ENCODE measurements around the gene MRE11.

DNA sequence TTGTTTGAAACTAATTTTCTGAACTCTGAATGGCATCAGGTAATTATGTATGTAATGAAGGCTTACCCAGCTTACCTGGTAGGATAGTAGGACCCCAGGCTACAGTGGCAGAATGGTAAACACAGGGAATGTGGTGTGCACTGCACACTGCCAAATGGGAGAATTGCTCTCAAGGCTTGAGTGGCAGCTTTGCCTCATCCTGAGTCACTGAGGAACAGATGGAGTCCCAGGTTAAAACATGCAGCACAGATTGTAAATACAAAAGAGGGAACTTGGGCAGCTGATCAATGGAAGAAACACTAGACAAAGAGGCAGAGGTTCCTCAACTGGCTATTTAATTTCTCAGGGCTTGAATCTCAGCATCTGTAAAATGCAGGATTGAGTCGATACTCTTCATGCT, 116.8 kb downstream of the MRE11 start:
- TF ChIP-seq OSR1 (CRISPR knock-in tag; IDR thresholded peaks at IDR 0.05) (no peak), ISL1 (CRISPR knock-in tag; IDR thresholded peaks at IDR 0.05) (no peak), PATZ1 (CRISPR knock-in tag; IDR thresholded peaks at IDR 0.05; ENCODE audit: borderline replicate concordance) (no peak), GLIS3 (CRISPR knock-in tag; IDR thresholded peaks at IDR 0.05) (no peak), TCF4 (CRISPR knock-in tag; IDR thresholded peaks at IDR 0.05; ENCODE audit: borderline replicate concordance) (no peak), ZFP3 (CRISPR knock-in tag; IDR thresholded peaks at IDR 0.05) (no peak), CREB5 (CRISPR knock-in tag; IDR thresholded peaks at IDR 0.05; ENCODE audit: low read depth) (no peak), ESRRG (CRISPR knock-in tag; IDR thresholded peaks at IDR 0.05) (no peak), ARNTL (CRISPR knock-in tag; IDR thresholded peaks at IDR 0.05; ENCODE audit: borderline replicate concordance, low read depth) (no peak), RARB (CRISPR knock-in tag; IDR thresholded peaks at IDR 0.05) (no peak), SNAI2 (CRISPR knock-in tag; IDR thresholded peaks at IDR 0.05) (no peak), PPARA (CRISPR knock-in tag; IDR thresholded peaks at IDR 0.05; ENCODE audit: borderline replicate concordance) (no peak), TSHZ2 (CRISPR knock-in tag; IDR thresholded peaks at IDR 0.05) (no peak)

Measured in SK-N-SH treated with all-trans-retinoic acid at 6 μM for 48 hours (cell line).